OCI-LY7 (cell line): ENCODE results near the gene VGLL3.

ENCODE experiments used
- CTCF ChIP-seq: fragments of 200-600 bp; sonication (generic); conservative IDR thresholded peaks from 2 replicates; pipeline ENCODE4 v1.5.1; 2014; ENCODE audit warnings: mild to moderate bottlenecking, antibody characterized with exemption, low read length, moderate library complexity, mixed read lengths
- EZH2phosphoT487 ChIP-seq: fragments of 200-600 bp; sonication (generic); IDR thresholded peaks from 2 replicates; pipeline ENCODE4 v1.6.1; 2018; ENCODE audit warnings: low read depth, borderline replicate concordance, mild to moderate bottlenecking, mixed run types, antibody characterized with exemption, low read length, moderate library complexity, mixed read lengths

- no peak for TF ChIP-seq CTCF
- TF ChIP-seq EZH2phosphoT487: no peak
These were observed 42.3 kb upstream of the VGLL3 start for GRCh38 chr3:87033205-87033604.
